ENCODE measurements around the gene IKBKE. TPM values are rescaled to one million over a fixed set of nuclear protein-coding genes. Genes with fewer than 3 reads are reported as not detected.

Gene IKBKE
- total RNA-seq, 4 donors from 2014 or later: 4.3 to 8.2 (median 5.6) TPM

DNA sequence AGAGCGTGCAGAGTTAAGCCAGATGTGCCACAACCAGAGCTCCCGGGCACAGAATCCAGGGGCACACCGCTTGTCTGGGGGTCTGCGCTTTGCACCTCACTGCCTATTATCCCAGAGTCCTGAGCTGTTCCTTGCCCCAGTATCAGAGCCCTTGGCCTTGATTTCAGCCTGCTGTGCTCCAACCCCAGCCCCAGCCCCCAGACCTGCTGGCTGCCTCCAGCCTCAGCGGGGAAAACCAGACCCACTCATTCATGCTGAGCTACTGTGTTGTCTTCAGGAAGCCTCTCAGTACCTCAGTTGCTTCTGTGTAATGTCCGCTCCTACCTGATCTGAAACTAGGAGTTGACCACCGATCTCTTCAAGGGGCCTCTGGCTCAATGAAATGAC lies 1.1 kb downstream of the IKBKE start:
- TF ChIP-seq, protein P1, sequence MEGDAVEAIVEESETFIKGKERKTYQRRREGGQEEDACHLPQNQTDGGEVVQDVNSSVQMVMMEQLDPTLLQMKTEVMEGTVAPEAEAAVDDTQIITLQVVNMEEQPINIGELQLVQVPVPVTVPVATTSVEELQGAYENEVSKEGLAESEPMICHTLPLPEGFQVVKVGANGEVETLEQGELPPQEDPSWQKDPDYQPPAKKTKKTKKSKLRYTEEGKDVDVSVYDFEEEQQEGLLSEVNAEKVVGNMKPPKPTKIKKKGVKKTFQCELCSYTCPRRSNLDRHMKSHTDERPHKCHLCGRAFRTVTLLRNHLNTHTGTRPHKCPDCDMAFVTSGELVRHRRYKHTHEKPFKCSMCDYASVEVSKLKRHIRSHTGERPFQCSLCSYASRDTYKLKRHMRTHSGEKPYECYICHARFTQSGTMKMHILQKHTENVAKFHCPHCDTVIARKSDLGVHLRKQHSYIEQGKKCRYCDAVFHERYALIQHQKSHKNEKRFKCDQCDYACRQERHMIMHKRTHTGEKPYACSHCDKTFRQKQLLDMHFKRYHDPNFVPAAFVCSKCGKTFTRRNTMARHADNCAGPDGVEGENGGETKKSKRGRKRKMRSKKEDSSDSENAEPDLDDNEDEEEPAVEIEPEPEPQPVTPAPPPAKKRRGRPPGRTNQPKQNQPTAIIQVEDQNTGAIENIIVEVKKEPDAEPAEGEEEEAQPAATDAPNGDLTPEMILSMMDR (IDR thresholded peaks at IDR 0.05): no peak
- DNase-seq (ENCODE audit: low spot score): no peak
- ATAC-seq (ENCODE audit: low FRiP score): no peak

DNA sequence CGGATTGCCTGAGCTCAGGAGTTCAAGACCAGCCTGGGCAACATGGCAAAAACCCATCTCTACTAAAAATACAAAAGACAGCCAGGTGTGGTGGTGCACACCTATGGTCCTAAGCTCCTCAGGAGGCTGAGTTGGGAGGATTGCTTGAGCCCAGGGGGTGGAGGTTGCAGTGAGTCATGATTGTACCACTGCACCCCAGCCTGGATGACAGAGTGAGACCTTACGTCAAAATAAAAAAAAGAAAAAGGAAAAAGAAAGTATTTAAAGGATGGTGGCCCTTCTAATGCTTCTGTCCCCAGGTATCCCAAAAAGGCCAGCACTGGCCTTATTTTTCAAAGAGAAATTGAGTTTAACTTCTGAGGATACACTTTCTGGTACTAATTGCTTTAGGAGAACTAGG lies 1.7 kb downstream of the IKBKE start:
- no peak for DNase-seq (ENCODE audit: low spot score)

DNA sequence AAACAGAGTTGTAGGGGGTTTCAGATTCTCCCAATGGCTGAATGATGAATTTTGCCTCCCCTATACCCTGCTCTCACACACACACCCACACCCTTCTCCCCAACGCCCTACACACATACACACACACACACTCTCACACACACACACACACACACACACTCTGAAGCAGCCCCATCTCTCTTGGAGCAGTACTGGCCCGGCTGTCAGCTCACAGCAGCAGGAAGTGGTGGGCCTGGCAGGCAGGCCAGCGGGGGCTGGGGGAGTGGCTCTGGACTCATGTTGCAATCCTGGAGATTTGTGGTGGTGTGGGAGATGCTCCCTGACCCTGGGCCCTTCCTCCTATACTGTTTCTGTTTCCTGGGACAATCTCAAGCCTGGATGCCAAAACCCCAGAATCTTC lies 2.2 kb downstream of the IKBKE start:
- TF ChIP-seq, protein P1 (IDR thresholded peaks at IDR 0.05): no peak
- ATAC-seq (ENCODE audit: low FRiP score): peak; percentile 60
- no peak for DNase-seq (ENCODE audit: low spot score)

More for the DNA sequence above, 1.7 kb downstream of the IKBKE start:
- TF ChIP-seq, protein P1 (IDR thresholded peaks at IDR 0.05): no peak
- no peak for ATAC-seq (ENCODE audit: low FRiP score)

DNA sequence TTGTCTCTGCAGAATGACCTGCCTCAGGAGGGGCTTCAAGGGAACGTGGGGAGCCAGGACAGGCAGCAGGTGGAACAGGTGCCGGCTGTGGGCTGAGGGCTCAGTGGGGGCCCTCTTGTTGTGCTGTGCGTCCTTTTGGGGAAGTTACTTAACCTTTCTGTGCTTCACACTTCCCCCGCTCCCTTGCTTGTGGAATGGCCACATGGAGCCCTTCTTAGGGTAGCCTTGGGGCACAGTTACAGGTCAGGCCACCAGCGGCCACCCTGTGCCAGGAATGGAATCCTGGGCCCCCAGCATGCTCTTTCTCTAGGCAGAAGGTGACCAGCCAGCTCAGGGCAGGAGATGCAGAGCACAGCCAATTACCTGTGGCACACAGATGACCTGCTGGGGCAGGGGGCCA lies 2.6 kb downstream of the IKBKE start:
- TF ChIP-seq, protein P1 (IDR thresholded peaks at IDR 0.05): no peak
- ATAC-seq (ENCODE audit: low FRiP score): no peak
- no peak for DNase-seq (ENCODE audit: low spot score)

DNA sequence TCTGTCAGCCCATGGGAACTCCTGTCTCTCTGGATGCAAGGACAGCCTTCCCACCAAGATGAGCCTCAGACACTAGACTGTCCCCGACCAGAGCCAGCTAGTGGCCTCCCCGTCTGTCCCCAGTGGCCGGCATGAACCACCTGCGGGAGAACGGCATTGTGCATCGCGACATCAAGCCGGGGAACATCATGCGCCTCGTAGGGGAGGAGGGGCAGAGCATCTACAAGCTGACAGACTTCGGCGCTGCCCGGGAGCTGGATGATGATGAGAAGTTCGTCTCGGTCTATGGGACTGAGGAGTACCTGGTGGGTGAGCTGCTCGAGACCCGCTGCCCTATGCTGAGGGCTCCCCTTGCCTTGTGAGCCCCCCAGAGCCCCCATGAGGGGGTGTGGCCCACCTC lies 5.8 kb downstream of the IKBKE start:
- no peak for ATAC-seq (ENCODE audit: low FRiP score)
- TF ChIP-seq, protein P1 (IDR thresholded peaks at IDR 0.05): no peak
- DNase-seq (ENCODE audit: low spot score): no peak

DNA sequence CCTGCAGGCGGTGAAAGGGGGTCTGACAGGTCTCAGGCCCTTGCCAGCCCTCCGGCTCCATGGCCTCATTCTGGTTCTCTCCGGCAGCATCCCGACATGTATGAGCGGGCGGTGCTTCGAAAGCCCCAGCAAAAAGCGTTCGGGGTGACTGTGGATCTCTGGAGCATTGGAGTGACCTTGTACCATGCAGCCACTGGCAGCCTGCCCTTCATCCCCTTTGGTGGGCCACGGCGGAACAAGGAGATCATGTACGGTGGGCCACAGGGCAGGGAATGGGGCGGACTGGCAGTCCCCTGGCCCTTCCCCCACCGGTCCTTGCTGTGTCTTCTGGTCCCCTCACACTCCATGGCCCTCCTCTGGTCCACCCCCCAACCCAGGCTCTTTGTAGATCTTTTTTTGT lies 6.3 kb downstream of the IKBKE start:
- ATAC-seq (ENCODE audit: low FRiP score) (no peak), DNase-seq (ENCODE audit: low spot score) (no peak)
- TF ChIP-seq, protein P1 (IDR thresholded peaks at IDR 0.05): no peak

DNA sequence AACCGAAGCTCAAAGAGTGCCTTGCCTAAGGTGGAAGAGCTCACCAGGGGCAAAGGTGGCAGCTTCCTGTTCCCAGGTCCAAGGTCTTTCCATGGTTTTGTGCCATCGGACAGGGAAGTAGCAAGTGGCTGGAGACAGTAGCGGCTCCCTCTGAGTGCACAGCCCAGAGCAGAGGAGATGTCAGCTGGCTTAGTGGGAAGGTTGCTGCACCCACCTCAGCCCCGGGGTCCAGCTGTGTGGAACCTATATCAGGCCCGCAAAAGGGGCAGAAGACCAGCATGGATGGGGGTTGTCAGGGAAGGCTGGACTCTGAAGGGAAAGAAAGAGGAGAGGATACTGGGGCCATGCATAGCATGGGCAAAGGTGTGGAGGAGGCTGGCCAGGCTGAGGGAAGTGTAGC lies 6.8 kb downstream of the IKBKE start:
- no peak for DNase-seq (ENCODE audit: low spot score)
- no peak for ATAC-seq (ENCODE audit: low FRiP score)
- TF ChIP-seq, protein P1 (IDR thresholded peaks at IDR 0.05): no peak
